Fibroblast of skin of scalp (primary cell): ENCODE results near the gene MMD.
"Not testable (repeated sequence)": the region's sequence is repeated elsewhere in the genome, so short reads cannot be mapped to it uniquely, and the experiment has no call there.

Experiments
- DNase-seq: peaks from one replicate; pipeline ENCODE4 v3.0.0-alpha.2; 2013

The MMD gene

DNA sequence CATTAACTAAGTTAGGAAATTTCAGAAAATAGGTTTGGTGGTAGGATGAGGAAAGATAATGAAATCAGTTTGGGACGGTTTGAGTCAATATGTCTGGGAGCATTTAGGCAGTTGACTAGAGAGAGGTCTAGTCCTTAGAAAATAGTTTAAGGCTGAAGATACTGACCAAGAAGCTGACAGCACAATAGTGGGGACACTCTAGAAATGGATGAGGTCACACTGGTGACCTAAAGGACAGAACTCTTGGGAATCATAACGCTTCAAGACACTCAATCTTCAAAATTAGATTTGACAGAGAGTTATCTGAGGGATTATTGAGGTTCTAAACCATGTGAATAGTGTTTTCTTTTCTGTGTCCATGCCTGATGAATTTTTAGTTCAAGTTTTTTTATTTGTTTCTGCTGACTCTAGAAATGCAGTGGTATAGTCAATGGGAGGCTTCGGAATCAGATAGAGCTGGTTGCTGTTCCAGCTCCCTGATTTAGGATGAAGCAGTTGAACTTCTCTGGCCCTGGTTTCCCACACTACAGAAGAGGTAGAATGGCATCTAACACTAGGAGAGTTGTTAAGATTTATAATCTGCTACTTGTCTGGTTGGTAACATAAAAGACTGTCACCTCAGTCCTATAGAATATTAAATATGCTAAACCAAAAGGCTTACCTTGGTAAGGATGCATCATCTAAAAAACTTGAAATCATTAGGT lies 29.7 kb downstream of the MMD start:
- no peak for DNase-seq

DNA sequence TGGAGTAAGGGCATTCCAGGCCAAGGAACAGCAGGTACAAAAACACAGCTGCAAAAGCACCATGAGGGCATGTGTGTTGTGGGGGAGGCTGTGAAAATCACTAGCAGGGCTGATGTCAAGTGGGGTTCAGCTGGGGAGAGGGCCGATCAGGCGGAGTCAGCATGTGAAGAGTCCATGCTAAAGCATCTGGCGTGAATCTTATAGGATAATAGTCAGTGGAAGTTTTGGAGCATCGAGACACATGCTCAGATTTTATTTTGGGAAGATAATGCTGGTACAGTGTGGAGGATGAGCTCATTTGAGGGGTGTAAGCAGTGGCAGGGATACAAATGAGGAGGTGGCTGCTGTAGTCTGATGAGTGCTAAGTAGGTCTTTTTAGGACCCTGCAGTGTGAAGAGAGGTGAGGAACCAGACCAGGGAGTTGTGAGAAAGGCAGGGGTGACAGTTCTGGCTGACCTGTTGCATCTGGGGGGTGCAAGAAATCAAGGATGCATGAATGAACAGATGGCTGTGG lies 30.3 kb downstream of the MMD start:
- DNase-seq, result no peak

DNA sequence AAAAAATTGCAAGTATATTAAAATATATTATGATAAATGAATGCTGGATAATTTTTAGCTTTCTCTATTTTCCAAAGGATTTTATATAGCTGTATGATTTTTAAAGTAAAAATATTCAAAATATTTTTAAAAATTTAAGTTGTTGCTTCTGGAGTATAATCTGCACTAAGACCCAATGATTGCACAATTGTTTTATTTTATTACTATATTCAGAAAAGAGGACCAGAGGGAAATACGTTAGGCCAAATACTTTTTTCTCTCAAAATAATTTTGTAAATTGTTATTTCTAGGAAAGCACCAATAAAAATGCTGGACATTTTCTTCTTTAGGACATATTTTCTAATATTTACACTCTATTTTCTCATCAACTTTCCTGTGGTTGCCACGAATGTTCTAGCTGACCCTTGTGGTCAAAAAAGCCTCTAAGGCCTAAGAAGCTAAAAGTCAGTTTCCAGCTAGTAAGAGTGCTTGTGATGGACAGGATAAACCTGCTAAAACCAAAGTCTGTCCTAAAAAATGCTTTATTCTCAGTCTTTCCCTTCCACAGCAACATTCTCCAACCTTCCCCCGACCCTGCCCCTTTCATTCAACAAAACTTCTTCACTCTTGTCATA lies 31.2 kb downstream of the MMD start:
- no peak for DNase-seq

DNA sequence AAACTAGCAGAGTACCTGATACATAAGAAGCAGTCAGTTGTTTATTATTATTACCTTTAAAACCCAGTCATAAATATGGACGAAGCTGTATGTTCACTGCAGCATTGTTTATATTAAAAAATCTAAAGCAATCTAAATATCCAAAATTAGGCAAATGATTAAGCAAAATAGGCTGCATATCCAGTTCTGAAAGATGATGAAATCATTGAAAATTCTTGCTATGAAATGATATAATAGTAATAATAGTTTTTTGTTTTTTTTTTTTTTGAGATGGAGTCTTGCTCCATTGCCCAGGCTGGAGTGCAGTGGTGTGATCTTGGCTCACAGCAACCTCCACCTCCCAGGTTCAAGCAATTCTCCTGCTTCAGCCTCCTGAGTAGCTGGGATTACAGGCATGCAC lies 31.9 kb downstream of the MMD start:
- DNase-seq, result not testable (repeated sequence)

- DNase-seq, result no peak
These were observed 32.8 kb downstream of the MMD start for GRCh38 chr17:55388842-55389241.

GRCh38 chr17:55386796-55387332 lies 34.8 kb downstream of the MMD start:
- no peak for DNase-seq

- DNase-seq, result no peak
These were observed 36.9 kb downstream of the MMD start for GRCh38 chr17:55384643-55385232.

DNA sequence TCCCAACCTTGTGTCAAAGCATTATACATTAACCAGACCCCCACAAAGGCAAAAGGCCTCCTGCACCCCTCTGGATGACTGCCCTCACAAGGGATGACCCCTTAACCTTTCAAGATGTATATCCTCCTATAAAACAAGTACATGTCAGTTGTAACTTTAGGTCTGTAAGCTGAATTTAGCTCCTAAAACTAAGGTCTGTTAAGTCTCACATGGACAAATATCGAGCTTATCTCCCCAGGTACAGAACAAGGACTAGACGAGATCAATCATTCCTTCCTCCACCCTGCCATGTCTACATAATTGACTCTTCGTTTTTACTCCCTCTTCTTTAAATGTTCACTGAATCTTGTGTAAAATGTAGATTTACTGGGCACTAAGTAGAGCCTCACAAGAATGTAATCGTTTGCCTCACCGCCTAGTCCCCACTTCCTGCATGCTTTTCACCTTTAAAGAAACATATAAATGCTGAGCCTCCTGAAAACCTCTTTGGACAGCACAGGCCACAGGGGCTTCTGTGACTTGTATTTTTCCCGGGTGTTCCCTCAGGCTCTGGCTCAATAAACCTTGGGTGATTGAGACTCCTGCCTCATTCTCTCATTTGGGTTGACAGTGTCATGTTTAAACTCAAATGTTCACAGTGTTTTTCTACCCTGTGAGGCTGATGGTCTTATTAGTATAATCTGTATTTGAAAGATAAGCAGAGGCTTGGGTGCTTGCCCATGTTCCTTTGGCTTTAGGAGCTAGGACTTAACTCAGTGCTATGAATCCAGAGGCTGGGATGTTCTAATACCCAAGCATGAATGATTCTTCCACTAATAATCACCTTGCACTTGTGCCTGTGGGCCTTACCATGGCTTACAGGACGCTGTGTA lies 37.6 kb downstream of the MMD start:
- DNase-seq, result no peak

- DNase-seq, result no peak
These were observed 40.4 kb downstream of the MMD start for GRCh38 chr17:55381017-55381770.

DNA sequence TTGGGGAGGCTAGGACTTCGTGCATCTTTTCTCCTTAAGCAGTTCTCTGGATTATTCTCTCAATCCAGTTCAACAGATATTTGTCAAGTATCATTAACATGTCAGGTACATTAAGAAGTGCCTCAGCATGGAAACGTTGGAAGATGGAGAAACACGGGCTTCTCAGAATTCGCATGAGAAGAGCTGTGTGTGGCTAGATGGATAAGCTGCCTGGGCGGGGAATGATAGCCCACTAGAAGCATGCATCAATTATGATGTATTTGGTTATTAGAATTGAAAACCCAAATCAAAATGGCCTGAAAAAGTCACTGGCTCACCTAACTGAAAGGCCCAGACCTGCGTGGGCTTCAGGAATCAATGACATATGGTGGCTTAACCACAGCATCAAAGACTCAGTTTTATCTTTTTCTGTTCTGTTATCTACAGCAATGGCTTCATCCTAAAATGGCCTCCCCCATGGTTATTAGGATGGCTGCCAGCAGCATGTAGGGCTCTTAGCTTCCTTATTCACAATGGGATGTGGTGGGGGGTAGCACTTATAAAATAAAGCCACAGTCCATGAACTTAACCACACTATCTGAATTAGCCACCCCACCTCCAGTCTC lies 43.9 kb downstream of the MMD start:
- no peak for DNase-seq

DNA sequence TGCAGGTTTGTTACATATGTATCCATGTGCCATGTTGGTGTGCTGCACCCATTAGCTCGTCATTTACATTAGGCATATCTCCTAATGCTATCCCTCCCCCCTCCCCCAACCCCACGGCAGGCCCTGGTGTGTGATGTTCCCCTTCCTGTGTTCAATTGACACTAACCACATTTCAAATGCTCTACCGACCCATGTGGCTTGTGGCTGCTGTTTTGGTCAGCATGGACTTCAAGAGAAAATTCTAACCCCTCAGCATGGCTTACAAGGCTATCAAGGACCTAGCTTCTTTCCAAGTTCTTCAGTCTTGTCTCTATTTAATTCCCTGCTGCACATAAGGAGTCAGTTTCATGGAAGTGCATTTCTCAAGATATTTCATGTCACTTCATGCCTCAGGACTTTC lies 52.9 kb downstream of the MMD start:
- DNase-seq, result no peak

DNA sequence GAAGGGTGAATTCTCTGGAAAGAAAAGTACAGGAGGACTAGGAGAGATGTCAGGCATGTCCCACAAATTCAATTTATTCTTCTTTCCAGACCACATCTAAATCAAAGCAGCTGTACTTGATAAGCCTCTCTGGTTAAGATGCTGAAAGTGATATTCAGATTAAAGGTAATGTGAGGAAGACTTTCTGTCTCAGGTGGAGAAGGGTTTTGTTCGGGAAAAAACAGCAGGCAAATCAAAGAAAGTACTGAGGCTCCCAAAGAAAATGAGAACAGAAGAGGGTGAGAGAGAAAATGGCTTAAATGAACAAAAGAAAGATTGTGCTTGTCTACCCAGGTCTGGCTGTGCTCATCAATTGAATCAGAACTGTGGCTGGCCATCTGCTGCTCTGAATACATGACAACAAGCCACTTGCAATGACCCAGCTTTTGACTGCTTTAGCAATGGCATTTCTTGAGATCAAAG lies 55.6 kb downstream of the MMD start:
- DNase-seq, result no peak

GRCh38 chr17:55363033-55363432 lies 58.6 kb downstream of the MMD start:
- no peak for DNase-seq

DNA sequence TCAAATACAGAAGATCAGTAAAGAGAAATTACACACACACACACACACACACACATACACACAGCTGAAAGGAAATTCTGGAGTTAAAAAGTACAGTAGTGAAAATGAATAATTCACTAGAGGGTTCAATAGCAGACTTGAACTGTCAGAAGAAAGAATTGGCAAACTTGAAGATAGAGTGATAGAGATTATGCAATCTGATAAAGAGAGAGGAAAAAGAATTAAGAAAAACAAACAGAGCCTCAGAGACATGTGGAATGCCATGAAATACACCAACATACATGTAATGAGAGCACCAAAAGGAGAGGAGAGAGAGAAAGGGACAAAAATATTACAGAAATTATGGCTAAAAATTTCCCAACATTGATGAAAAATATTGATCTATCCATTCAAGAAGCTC lies 60.7 kb downstream of the MMD start:
- no peak for DNase-seq

DNA sequence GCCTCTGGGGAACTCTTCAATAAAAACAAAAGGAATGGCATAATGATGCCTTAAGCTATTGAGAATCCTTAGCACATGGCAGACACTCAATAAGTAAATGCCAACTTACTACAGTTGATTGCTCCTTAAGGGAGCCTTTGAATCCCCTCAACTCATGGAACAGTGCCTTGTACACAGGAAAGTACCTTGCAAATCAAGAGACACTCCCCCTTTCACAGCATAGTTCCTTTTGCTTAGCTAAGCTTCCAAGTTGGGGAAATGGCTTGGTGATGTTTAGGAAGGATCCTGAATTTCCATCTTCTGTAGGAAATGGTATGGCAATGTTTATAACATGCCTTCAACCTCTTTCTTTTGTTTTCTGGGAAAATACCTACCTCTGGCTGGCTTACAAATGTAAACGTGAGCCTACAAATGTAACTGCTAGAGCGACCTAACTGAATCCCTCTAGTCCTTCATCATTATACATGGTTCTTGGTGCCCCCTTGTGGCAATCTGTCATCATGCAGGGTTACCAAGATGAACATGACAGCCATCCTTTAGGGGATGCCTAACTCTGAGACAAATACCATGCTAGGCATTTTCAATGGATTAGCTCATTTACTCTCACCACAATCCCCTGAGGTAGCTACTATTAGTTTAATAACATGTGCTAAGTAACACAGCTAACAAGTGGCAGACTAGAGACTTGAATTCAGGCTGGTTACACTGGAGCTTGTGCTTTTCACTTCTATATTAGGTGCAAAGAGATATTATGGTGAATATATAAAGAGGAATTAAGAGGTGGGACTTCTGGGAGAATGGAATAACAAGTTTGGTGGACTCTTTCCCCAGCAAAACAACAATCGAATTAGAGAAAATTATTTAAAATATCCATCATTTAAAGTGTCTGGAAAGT lies 65.0 kb downstream of the MMD start:
- peak; percentile 68 for DNase-seq

DNA sequence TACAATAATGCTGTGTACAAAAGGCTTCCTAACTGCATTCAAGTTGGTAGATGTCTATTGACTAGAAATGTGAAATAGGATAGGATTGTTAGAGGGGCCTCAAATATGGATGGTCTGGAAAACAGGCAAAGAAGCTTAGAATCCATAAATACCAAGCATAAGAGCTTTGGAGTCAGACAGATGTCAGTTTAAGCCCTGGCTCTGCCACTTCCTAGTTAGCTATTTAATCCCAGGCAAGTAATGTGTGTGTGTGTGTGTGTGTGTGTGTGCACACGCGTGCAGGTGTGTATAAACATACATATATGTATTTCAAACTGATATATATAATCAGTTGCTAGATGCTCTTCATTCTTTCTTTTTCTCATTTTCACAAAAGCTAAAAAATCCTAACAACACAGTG lies 66.7 kb downstream of the MMD start:
- DNase-seq, result no peak

DNA sequence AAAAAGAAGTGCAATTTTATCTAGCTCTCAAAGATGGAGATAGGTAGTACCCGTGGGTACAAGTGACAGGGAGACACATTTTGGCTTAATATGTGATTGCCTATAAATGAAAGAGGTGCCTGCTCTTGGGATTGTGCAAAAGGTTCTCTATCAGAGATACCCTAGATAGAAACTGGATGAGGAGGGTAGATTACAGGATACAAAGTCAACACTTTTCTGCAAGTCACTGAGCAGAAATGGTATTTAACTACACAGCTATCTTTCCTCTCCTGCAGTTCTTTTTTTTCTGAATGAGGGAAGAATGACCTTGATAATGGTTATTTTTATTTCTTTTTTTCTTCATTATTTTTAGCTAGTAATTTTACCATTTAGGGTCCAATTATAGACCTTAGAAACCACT lies 67.6 kb downstream of the MMD start:
- DNase-seq, result no peak

DNA sequence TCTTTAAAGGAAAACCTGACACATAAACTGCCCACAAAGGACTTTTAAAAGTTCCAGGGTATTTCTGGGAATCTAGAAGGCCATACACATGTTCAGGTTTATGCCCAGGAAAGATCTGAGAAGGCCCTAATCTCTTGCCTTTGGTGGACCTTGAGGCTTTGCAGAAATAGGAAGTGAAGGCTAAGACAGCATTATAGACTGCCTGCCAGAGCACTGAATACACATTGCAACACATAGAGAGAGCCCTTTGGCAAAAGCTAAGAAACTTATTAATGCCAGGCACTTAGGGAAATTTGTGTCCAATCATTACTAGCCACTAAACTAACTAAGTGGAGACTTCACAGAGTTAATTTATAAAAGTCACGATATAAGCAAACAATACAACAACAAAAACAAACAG lies 70.4 kb downstream of the MMD start:
- DNase-seq, result no peak

DNA sequence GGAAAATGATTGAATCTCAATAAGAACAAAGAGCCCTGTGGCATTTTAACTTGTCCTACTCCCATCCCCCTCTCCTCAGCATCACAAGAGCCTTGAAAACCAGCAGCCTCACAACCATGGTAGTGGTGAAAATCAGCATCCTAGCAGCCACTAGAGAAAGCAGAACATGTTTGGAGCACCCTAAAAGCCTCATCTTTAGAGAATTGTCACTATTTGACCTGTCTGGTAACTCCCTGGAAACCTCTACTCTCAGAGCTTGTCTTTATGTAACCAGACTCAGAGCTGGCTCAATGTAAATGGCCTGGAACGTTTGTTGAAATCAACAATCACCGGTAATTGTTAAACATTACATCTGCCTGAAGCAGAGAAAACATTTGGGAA lies 70.8 kb downstream of the MMD start:
- no peak for DNase-seq

DNA sequence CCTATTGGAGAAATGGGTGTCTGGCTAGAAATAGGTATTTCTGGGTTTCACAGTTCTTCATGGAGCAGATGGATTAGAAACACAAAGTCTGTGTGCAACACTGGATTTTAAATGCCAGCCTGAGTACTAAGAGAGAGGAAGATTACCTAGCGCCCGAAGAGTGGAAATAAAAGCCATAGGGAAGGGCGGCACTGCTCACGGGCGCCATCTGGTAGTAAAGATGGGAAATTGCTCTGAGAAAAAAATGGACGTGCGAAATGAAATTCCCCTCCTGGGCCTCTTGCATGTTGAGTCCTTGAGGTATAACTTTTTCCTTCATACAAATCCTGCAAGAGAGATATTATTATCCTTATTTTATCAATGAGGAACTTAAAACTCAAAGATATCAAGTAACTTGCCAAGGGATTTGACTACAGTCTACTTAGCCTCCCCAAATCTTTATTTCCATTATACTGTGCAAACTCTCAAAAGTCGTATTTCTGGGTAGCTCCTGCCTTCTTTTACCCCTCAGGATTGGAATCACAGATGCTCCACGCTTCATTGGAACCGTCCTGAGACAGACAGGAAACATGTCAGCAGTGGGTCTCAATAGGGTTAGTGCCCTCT lies 72.8 kb downstream of the MMD start:
- peak; percentile 50 for DNase-seq
